HEK293 (cell line): Measurements from ENCODE around the gene LOX.

Experiments used
- CTCF ChIA-PET: fragments of 350-600 bp; formaldehyde crosslinking; extraction: SDS; loops from one replicate; lab custom pipeline; 2021; ENCODE audit warnings: antibody characterized with exemption; lab: Yijun Ruan, JAX
- POLR2A ChIA-PET: fragments of 300-600 bp; formaldehyde crosslinking; extraction: SDS; loops from one replicate; lab custom pipeline; 2020; ENCODE audit warnings: antibody characterized with exemption, inconsistent platforms; lab: Yijun Ruan, JAX
- H3K27ac ChIP-seq: fragments of 200-500 bp; sonication (Bioruptor generic); 2 replicates; pipeline ENCODE4 v1.5.1; 2014; ENCODE audit warnings: low read depth, low read length, control low read depth, inconsistent platforms; ENCODE audit errors: extremely low read depth
- H3K36me3 ChIP-seq, 2 experiments: fragments of 200-500 bp in 1 of 2; sonication (Bioruptor generic) in 1 of 2; 1 replicate in 1 of 2; 2 replicates in 1 of 2; pipeline ENCODE4 v1.5.1; 2014 to 2017; ENCODE audit warnings: inconsistent platforms in 2 of 2, low read length in 2 of 2; ENCODE audit not compliant: control insufficient read depth in 2 of 2, insufficient read depth in 1 of 2
- H3K4me1 ChIP-seq: fragments of 200-500 bp; sonication (Bioruptor generic); 2 replicates; pipeline ENCODE4 v1.5.1; 2014; ENCODE audit warnings: mild to moderate bottlenecking, low read length, inconsistent platforms; ENCODE audit not compliant: control insufficient read depth, insufficient read depth
- H3K4me3 ChIP-seq: 2 replicates; pipeline ENCODE4 v1.5.1; 2011; ENCODE audit warnings: low read depth, mild to moderate bottlenecking, control low read depth, low read length, moderate library complexity
- H3K9me3 ChIP-seq: fragments of 200-500 bp; sonication (Bioruptor generic); 2 replicates; pipeline ENCODE4 v1.5.1; 2014; ENCODE audit warnings: low read depth, low read length, inconsistent platforms; ENCODE audit not compliant: control insufficient read depth, insufficient read depth
- BCL6B ChIP-seq: fragments of 450-650 bp; formaldehyde crosslinking; IDR thresholded peaks from 2 replicates; pipeline ENCODE4 v1.5.1; 2017; ENCODE audit warnings: missing biosample characterization, missing genetic modification characterization
- PRDM10 ChIP-seq: fragments of 450-650 bp; formaldehyde crosslinking; IDR thresholded peaks from 2 replicates; pipeline ENCODE4 v1.5.1; 2016; ENCODE audit warnings: missing biosample characterization, missing genetic modification characterization
- SP7 ChIP-seq: fragments of 450-650 bp; formaldehyde crosslinking; IDR thresholded peaks from 2 replicates; pipeline ENCODE4 v1.5.1; 2016; ENCODE audit warnings: missing biosample characterization, missing genetic modification characterization
- WT1 ChIP-seq: fragments of 450-650 bp; formaldehyde crosslinking; IDR thresholded peaks from 2 replicates; pipeline ENCODE4 v1.5.1; 2016; ENCODE audit warnings: missing biosample characterization, missing genetic modification characterization
- ZNF114 ChIP-seq: fragments of 450-650 bp; formaldehyde crosslinking; IDR thresholded peaks from 2 replicates; pipeline ENCODE4 v1.5.0; 2017; ENCODE audit warnings: missing biosample characterization, missing genetic modification characterization
- ZNF175 ChIP-seq: fragments of 450-650 bp; formaldehyde crosslinking; IDR thresholded peaks from 2 replicates; pipeline ENCODE4 v1.5.1; 2016; ENCODE audit warnings: missing biosample characterization, missing genetic modification characterization
- ZNF23 ChIP-seq: fragments of 450-650 bp; formaldehyde crosslinking; IDR thresholded peaks from 2 replicates; pipeline ENCODE4 v1.5.1; 2016; ENCODE audit warnings: missing biosample characterization, missing genetic modification characterization, borderline replicate concordance
- ZNF274 ChIP-seq, 2 experiments: fragments of 200-500 bp in 1 of 2; fragments of 450-650 bp in 1 of 2; sonication (Bioruptor generic) in 1 of 2; formaldehyde crosslinking in 1 of 2; IDR thresholded peaks; 2 replicates each; pipeline versions ENCODE4 v1.5.1 to v1.6.1; 2014 to 2016; ENCODE audit warnings: borderline replicate concordance in 1 of 2, inconsistent platforms in 1 of 2, low read length in 1 of 2, missing biosample characterization in 1 of 2, missing genetic modification characterization in 1 of 2
- ZNF350 ChIP-seq: fragments of 450-650 bp; formaldehyde crosslinking; IDR thresholded peaks from 2 replicates; pipeline ENCODE4 v1.5.0; 2017; ENCODE audit warnings: missing biosample characterization, mild to moderate bottlenecking, missing genetic modification characterization
- ZNF362 ChIP-seq: fragments of 450-650 bp; formaldehyde crosslinking; IDR thresholded peaks from 2 replicates; pipeline ENCODE4 v1.5.1; 2016; ENCODE audit warnings: missing biosample characterization, missing genetic modification characterization
- ZNF433 ChIP-seq: fragments of 450-650 bp; formaldehyde crosslinking; IDR thresholded peaks from 2 replicates; pipeline ENCODE4 v1.5.1; 2016; ENCODE audit warnings: missing biosample characterization, missing genetic modification characterization, low read depth
- ZNF530 ChIP-seq: fragments of 450-650 bp; formaldehyde crosslinking; IDR thresholded peaks from 2 replicates; pipeline ENCODE4 v1.5.1; 2016; ENCODE audit warnings: low read depth, missing biosample characterization, missing genetic modification characterization
- ZNF571 ChIP-seq: fragments of 450-650 bp; formaldehyde crosslinking; IDR thresholded peaks from 2 replicates; pipeline ENCODE4 v1.5.0; 2017; ENCODE audit warnings: missing biosample characterization, missing genetic modification characterization
- ZNF639 ChIP-seq: fragments of 450-650 bp; formaldehyde crosslinking; IDR thresholded peaks from 2 replicates; pipeline ENCODE4 v1.5.1; 2016; ENCODE audit warnings: missing biosample characterization, missing genetic modification characterization
- ZNF664 ChIP-seq: fragments of 450-650 bp; formaldehyde crosslinking; IDR thresholded peaks from 2 replicates; pipeline ENCODE4 v1.5.1; 2016; ENCODE audit warnings: missing biosample characterization, missing genetic modification characterization
- ZNF670 ChIP-seq: fragments of 450-650 bp; formaldehyde crosslinking; IDR thresholded peaks from 2 replicates; pipeline ENCODE4 v1.5.1; 2016; ENCODE audit warnings: missing biosample characterization, missing genetic modification characterization, low read depth
- TF ChIP-seq, protein P1 (sequence below): fragments of 450-650 bp; formaldehyde crosslinking; IDR thresholded peaks from 2 replicates; pipeline ENCODE4 v1.5.1; 2016; ENCODE audit warnings: missing biosample characterization, missing genetic modification characterization
- TF ChIP-seq, protein P2 (sequence below): fragments of 450-650 bp; formaldehyde crosslinking; IDR thresholded peaks from 2 replicates; pipeline ENCODE4 v1.5.1; 2016; ENCODE audit warnings: missing biosample characterization, missing genetic modification characterization
- TF ChIP-seq, protein P3 (sequence below): fragments of 450-650 bp; formaldehyde crosslinking; IDR thresholded peaks from 2 replicates; pipeline ENCODE4 v1.5.1; 2016; ENCODE audit warnings: missing biosample characterization, missing genetic modification characterization

The LOX gene

GRCh38 chr5:122056913-122057312, 21.1 kb downstream of the LOX start:
- Histone ChIP-seq H3K36me3 (no peaks in the 10 kb centered on the region), H3K4me1 (no peaks in the 10 kb centered on the region)
- POLR2A ChIA-PET, result no interaction called here
- TF ChIP-seq SP7 (tag by site-specific recombination) (no peak), ZNF114 (tag by site-specific recombination) (no peak), PRDM10 (tag by site-specific recombination) (no peak), ZNF274 (IDR thresholded peaks at IDR 0.05; ENCODE audit: low read length) (no peak), ZNF274 (tag by site-specific recombination; IDR thresholded peaks at IDR 0.05; ENCODE audit: borderline replicate concordance) (no peak), WT1 (tag by site-specific recombination) (no peak), ZNF571 (tag by site-specific recombination) (no peak), ZNF362 (no peak), BCL6B (tag by site-specific recombination) (no peak), ZNF350 (no peak), ZNF175 (tag by site-specific recombination) (no peak), ZNF23 (no peak), ZNF664 (tag by site-specific recombination) (no peak), ZNF433 (no peak), ZNF639 (tag by site-specific recombination) (no peak), ZNF670 (tag by site-specific recombination) (no peak), ZNF530 (no peak)
- TF ChIP-seq, protein P1, sequence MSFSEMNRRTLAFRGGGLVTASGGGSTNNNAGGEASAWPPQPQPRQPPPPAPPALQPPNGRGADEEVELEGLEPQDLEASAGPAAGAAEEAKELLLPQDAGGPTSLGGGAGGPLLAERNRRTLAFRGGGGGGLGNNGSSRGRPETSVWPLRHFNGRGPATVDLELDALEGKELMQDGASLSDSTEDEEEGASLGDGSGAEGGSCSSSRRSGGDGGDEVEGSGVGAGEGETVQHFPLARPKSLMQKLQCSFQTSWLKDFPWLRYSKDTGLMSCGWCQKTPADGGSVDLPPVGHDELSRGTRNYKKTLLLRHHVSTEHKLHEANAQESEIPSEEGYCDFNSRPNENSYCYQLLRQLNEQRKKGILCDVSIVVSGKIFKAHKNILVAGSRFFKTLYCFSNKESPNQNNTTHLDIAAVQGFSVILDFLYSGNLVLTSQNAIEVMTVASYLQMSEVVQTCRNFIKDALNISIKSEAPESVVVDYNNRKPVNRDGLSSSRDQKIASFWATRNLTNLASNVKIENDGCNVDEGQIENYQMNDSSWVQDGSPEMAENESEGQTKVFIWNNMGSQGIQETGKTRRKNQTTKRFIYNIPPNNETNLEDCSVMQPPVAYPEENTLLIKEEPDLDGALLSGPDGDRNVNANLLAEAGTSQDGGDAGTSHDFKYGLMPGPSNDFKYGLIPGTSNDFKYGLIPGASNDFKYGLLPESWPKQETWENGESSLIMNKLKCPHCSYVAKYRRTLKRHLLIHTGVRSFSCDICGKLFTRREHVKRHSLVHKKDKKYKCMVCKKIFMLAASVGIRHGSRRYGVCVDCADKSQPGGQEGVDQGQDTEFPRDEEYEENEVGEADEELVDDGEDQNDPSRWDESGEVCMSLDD, result no peak
- TF ChIP-seq, protein P2, sequence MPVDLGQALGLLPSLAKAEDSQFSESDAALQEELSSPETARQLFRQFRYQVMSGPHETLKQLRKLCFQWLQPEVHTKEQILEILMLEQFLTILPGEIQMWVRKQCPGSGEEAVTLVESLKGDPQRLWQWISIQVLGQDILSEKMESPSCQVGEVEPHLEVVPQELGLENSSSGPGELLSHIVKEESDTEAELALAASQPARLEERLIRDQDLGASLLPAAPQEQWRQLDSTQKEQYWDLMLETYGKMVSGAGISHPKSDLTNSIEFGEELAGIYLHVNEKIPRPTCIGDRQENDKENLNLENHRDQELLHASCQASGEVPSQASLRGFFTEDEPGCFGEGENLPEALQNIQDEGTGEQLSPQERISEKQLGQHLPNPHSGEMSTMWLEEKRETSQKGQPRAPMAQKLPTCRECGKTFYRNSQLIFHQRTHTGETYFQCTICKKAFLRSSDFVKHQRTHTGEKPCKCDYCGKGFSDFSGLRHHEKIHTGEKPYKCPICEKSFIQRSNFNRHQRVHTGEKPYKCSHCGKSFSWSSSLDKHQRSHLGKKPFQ, result no peak
- TF ChIP-seq, protein P3, sequence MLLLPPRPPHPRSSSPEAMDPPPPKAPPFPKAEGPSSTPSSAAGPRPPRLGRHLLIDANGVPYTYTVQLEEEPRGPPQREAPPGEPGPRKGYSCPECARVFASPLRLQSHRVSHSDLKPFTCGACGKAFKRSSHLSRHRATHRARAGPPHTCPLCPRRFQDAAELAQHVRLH (tag by site-specific recombination), result no peak
- TF ChIP-seq, all 188 proteins: peak for 0
- CTCF ChIA-PET, result interaction anchor here (0.6 kb wide), 2 partner anchors 16 to 48 kb away, joined by 4 read pairs; no protein-coding TSS in a partner anchor
- H3K9me3 ChIP-seq, result no peaks in the 10 kb centered on the region
- H3K4me3 ChIP-seq, result no peak overlapping the region
- H3K27ac ChIP-seq, result no peak overlapping the region
